A204.1 (cell line): ENCODE data around the gene MUSTN1.

Experiments used
- FAIRE-seq: peaks from 2 replicates; lab custom pipeline; 2012; peaks lifted over from hg19 to GRCh38; lab: Jason Lieb, UNC

Gene MUSTN1

GRCh38 chr3:52851348-52851747 is 16.5 kb upstream of the MUSTN1 start:
- FAIRE-seq, result no peak

DNA sequence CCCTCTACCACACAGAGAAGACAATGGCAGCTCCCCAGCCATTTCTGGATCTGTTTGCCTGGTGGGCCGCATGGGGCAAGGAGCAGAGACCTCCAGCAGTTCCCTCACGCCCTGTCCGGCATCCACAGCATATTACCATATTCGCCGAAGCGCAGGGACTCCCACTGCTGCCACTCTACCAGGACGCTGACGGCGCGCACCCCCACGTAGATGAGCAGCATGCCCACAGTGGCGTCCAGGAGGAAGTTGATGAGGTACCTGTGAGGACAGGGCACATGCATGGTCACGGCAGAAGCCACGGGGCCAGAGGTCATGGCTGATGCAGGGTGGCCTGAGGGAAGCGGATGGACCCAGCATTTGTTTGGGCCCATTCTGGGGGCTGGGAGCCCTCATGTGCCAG is 14.8 kb upstream of the MUSTN1 start:
- FAIRE-seq, result no peak

DNA sequence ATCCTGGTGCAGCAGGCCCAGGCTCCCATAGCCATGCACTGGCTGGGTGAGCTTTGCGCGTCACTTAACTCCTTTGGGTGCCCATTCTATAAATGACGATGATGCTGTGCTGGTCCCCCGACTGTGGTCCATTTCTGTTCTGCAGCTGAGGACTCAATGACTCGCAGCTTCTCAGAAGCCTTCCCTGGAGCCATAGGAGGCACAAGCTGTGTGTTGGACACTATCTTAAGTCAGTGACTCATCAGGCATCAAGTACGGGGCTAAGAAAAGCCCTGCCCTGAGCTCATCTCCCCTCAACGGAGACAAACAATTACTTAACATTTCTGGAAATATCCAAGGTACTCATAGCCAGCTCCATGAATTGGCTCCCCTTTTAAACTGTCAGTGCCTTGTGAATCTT is 13.8 kb upstream of the MUSTN1 start:
- FAIRE-seq, result no peak

GRCh38 chr3:52847726-52848125 is 12.9 kb upstream of the MUSTN1 start:
- FAIRE-seq, result no peak

- no peak for FAIRE-seq
Observed at GRCh38 chr3:52847241-52847640, 12.4 kb upstream of the MUSTN1 start.

- FAIRE-seq, result no peak
Observed at GRCh38 chr3:52846432-52846965, 11.7 kb upstream of the MUSTN1 start.

- no peak for FAIRE-seq
Observed at GRCh38 chr3:52845691-52846431, 11.0 kb upstream of the MUSTN1 start.

DNA sequence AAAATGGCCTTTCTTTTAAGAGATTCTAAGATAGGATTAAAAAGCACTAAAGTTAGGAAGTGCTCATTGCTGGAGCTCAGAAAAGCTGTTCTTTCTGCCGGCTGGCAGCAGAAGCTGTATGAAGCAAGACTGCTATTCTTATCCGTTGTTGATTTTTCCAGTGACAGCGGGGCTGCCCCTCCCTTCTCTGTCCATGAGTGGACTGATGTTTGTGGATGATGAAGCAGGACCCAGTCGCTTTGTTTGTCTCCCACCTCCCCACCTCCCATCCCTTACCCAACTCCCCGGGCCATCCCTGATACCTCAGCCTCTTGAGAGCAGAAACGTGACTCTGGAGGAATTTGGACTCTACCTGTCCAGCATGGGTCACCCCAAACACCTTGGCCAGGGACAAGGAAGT is 10.3 kb upstream of the MUSTN1 start:
- no peak for FAIRE-seq

GRCh38 chr3:52844290-52844975 is 9.6 kb upstream of the MUSTN1 start:
- FAIRE-seq, result no peak

DNA sequence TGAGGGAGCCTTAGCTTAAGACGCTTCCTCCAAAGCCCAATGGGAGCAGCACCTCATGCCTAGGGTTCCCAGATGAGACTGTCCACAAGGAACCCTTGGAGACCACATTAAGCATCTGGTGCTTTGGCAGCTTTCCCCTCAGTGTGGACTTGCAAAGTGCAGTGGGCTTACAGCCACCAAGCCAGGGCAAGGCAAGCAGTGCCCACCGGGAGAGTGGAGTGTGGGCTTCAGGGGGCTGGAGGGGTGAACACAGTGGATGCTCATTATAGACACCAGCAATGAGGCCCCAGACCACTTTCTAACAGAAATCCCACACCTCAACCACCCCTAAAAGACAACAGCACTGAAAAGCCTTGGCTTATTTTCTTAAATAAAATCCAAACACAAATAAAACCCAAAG is 9.1 kb upstream of the MUSTN1 start:
- no peak for FAIRE-seq

DNA sequence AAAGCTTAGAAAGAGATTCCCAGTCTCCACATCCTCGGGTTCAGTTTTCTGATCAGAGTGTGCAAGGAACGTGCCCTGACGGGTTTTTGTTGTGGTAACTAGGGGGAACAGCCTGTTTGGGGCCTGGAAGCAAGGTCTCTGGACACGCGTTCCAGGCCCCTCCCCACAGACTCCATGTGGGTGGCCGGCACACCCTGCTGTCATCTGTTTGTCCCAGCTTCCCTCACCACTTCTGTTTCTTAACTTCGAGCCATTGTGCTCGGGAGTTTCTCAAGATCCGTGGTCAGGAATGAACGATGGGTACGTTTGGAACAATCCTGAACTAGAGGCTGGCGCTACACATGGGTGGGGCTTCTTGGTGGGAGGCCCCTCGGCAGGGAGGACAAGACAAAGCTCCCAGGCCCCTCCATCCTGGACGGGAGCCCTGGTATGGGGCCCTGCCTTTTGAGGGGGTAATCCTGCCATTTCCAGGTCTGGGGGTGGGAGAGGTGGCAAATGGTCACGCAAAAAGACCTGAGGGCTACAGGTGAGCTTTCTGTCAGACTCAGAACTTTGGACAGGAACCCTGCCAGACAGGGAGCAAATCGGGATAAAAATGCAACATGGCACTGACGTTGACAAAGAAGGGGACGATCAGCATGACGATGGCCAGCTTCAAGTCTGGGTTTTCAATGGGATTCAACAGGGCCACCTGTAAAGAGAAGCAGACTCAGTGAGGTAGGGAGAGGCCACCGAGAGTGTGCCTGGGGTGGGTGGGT is 8.5 kb upstream of the MUSTN1 start:
- no peak for FAIRE-seq

- FAIRE-seq, result no peak
Observed at GRCh38 chr3:52842424-52842823, 7.6 kb upstream of the MUSTN1 start.

DNA sequence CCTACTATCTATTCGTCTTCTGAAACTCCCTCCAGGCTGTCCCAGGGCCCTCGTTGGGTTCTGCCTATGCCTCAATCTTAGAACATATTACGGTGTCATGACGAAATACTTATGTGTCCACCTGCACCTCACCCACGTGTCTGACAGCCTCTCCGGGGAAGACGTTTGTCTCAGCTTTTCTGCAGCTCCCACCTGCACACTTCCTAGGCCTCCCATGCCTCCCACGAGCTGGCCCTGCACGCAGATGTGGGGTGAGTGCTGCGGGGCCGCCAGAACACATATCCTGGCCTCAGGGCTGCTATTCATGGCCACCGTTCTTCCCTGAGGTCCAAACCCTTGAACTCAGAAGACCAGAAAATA is 7.1 kb upstream of the MUSTN1 start:
- FAIRE-seq, result no peak

- no peak for FAIRE-seq
Observed at GRCh38 chr3:52841211-52841980, 6.6 kb upstream of the MUSTN1 start.

- no peak for FAIRE-seq
Observed at GRCh38 chr3:52839892-52840545, 5.2 kb upstream of the MUSTN1 start.

GRCh38 chr3:52839268-52839575 is 4.4 kb upstream of the MUSTN1 start:
- no peak for FAIRE-seq

DNA sequence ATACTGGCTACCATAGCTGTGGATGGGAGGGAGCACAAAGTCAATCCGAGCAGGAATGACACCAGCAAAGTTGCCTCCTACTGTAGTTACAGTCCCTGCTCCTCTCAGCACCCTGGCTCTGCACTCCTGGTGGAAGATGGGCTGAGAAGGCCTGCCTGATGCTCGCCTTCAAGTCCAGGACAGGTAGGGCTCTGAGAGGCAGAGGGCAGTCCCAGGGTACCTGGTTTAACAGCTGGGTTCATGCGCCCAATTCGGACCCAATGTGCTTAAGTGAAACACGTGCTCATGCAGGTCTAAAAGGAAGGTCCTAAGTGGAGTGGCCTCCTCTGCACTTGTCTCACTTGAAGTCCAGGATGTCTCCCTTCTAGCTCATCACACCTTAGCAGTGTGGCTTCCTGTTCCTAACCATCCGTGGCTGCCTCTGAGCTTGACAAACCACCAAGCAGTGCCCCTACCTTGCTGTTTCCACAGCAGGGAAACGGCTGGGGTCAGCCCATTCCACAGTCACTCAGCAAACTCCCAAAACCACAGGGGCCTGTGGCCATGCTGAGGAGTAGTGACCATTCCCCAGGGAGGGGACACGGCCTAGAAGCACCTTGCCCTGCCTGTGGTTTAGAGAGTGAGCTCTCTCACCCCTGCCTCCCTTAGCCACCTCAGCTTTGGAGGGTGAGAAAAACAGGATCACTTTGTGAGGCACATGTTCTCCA is 3.9 kb upstream of the MUSTN1 start:
- no peak for FAIRE-seq

GRCh38 chr3:52836986-52837385 is 2.2 kb upstream of the MUSTN1 start:
- FAIRE-seq, result no peak

DNA sequence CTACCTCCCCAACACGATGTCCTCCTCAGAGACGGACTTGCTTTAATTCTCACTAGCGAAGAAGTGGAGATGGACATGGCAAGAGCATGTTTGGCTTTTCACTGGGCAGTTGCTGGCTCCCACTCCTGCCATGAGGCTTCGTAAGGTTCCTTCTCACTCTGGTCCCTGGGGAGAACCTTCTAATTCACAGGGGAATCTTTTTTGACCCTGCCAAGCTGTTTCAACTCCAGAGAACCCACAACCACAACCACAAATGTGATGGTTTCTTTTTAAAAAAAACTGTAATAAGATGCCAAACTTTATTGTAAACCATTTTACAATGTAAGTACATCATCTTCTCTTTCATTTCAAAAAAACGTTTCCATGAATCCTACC is 1.6 kb upstream of the MUSTN1 start:
- FAIRE-seq, result no peak

- no peak for FAIRE-seq
Observed at GRCh38 chr3:52835766-52836470, 1.1 kb upstream of the MUSTN1 start.

GRCh38 chr3:52833202-52833601 is 1.6 kb downstream of the MUSTN1 start:
- no peak for FAIRE-seq
